GM12878 (cell line): ENCODE data around the gene SPIRE1. TPM values are rescaled to one million over a fixed set of nuclear protein-coding genes. Genes with fewer than 3 reads are reported as not detected.

Source experiments
- ATAC-seq: fragments of 200-7000 bp; cut with Tn5 transposase; 3 replicates; pipeline ENCODE4 v1.9.1; 2020; ENCODE audit warnings: mild to moderate bottlenecking, moderate library complexity
- BruUV-seq: library from RNA; stranded (reverse); fragments of 400-500 nt; replicated peaks from 2 replicates; lab custom pipeline; 2021; lab: Mats Ljungman, UMichigan
- CTCF ChIA-PET: fragments of 300-600 bp; sonication (Branson Sonifier 250); formaldehyde crosslinking; extraction: SDS; loops from one replicate; lab custom pipeline; 2021; ENCODE audit warnings: inconsistent platforms; lab: Yijun Ruan, JAX
- POLR2A ChIA-PET: fragments of 350-600 bp; formaldehyde crosslinking; extraction: SDS; loops from one replicate; lab custom pipeline; 2021; ENCODE audit warnings: inconsistent platforms; lab: Charles Lee
- RAD21 ChIA-PET: fragments of 300-600 bp; sonication (Branson Sonifier 250); formaldehyde crosslinking; loops from one replicate; lab custom pipeline; 2023; ENCODE audit warnings: antibody characterized with exemption; ENCODE audit not compliant: unreplicated experiment; lab: Charles Lee
- SMC1A ChIA-PET: fragments of 300-600 bp; sonication (Branson Sonifier 250); formaldehyde crosslinking; loops from one replicate; lab custom pipeline; 2023; ENCODE audit not compliant: unreplicated experiment, uncharacterized antibody; lab: Charles Lee
- DNase-seq: peaks from one replicate; pipeline ENCODE4 v3.0.0-alpha.2; 2011; ENCODE audit warnings: low read depth, low spot score
- FAIRE-seq: peaks from 3 replicates; lab custom pipeline; 2011; peaks lifted over from hg19 to GRCh38; lab: Jason Lieb, UNC
- H2AFZ ChIP-seq: 2 replicates; pipeline ENCODE4 v1.6.0; 2011; ENCODE audit warnings: low read depth, low read length, control low read depth; ENCODE audit not compliant: control insufficient read depth
- H3K27ac ChIP-seq: 2 replicates; pipeline ENCODE4 v1.5.1; 2011; ENCODE audit warnings: control low read depth; ENCODE audit not compliant: control insufficient read depth, insufficient read depth
- H3K27me3 ChIP-seq, 2 experiments: replicated peaks in 1 of 2; 2 replicates each; pipeline versions ENCODE4 v1.6.0 to v1.6.1; 2011; ENCODE audit warnings: low read length in 1 of 2; ENCODE audit not compliant: control insufficient read depth in 2 of 2, insufficient read depth in 2 of 2
- H3K36me3 ChIP-seq, 2 experiments: 2 replicates each; pipeline ENCODE4 v1.5.1; 2011; ENCODE audit warnings: low read length in 1 of 2; ENCODE audit not compliant: control insufficient read depth in 2 of 2, insufficient read depth in 2 of 2
- H3K4me1 ChIP-seq: 2 replicates; pipeline ENCODE4 v1.6.1; 2011; ENCODE audit warnings: mild to moderate bottlenecking, low read length, moderate library complexity, mixed read lengths; ENCODE audit not compliant: control insufficient read depth, insufficient read depth
- H3K4me2 ChIP-seq: 2 replicates; pipeline ENCODE4 v1.6.0; 2011; ENCODE audit warnings: control low read depth; ENCODE audit not compliant: control insufficient read depth, insufficient read depth
- H3K4me3 ChIP-seq: fragments of 200-600 bp; sonication (generic); 2 replicates; pipeline ENCODE4 v1.5.1; 2016
- H3K79me2 ChIP-seq: 2 replicates; pipeline ENCODE4 v1.6.0; 2011; ENCODE audit warnings: low read length; ENCODE audit not compliant: control insufficient read depth, insufficient read depth
- H3K9ac ChIP-seq: 2 replicates; pipeline ENCODE4 v1.8.0; 2011; ENCODE audit warnings: low read length, control low read depth, mixed read lengths; ENCODE audit not compliant: control insufficient read depth, insufficient read depth
- H3K9me3 ChIP-seq: replicated peaks from 3 replicates; pipeline ENCODE4 v1.5.1; 2011; ENCODE audit warnings: mild to moderate bottlenecking, low read length; ENCODE audit not compliant: control insufficient read depth, insufficient read depth
- H4K20me1 ChIP-seq: 2 replicates; pipeline ENCODE4 v1.6.0; 2011; ENCODE audit not compliant: control insufficient read depth, insufficient read depth
- CUX1 ChIP-seq: IDR thresholded peaks from 2 replicates; pipeline ENCODE4 v1.6.1; 2012; ENCODE audit warnings: improper control_type of control experiment, low read depth, low read length; ENCODE audit not compliant: insufficient replicate concordance
- EED ChIP-seq: sonication (generic); IDR thresholded peaks from 2 replicates; pipeline ENCODE4 v1.6.1; 2016; ENCODE audit warnings: antibody characterized with exemption, low read depth
- NFIC ChIP-seq: IDR thresholded peaks from 2 replicates; pipeline ENCODE4 v1.6.1; 2012; ENCODE audit warnings: low read depth, mild to moderate bottlenecking, inconsistent platforms, low read length, moderate library complexity
- PAX8 ChIP-seq: fragments of 450-650 bp; IDR thresholded peaks from 2 replicates; pipeline ENCODE4 v1.6.1; 2017; ENCODE audit warnings: mild to moderate bottlenecking, moderate library complexity
- SIX5 ChIP-seq: IDR thresholded peaks from 2 replicates; pipeline ENCODE4 v1.6.1; 2011; ENCODE audit warnings: mild to moderate bottlenecking, low read depth, low read length, moderate library complexity; ENCODE audit not compliant: severe bottlenecking
- WGBS: methylation state at CpG from one replicate; pipeline ENCODE4 v1.1.6; 2016; ENCODE audit warnings: low lambda C conversion rate; ENCODE audit not compliant: insufficient replicate concordance, insufficient coverage; ENCODE audit errors: missing lambda C conversion rate; 5-methylcytosine and 5-hydroxymethylcytosine counted together
- in situ Hi-C: fragments of 300-500 bp; cut with MboI; formaldehyde crosslinking; loops from 9 replicates; pipeline ENCODE4 v1.14.3; 2018; ENCODE audit warnings: mixed read lengths
- intact Hi-C: fragments of 100-400 bp; cut with micrococcal nuclease; formaldehyde crosslinking; loops from one replicate; pipeline ENCODE4 v1.14.2; 2022; ENCODE audit not compliant: unreplicated experiment
- polyA plus RNA-seq, 11 experiments: library from polyadenylated mRNA; depleted of rRNA in 4 of 11; unstranded in 6 of 11; stranded (reverse) in 5 of 11; fragments of >200 nt; fragmentation: Nextera tagmentation in 4 of 11; fragmentation: Illumina TruSeq in 1 of 11; extraction: Ambion mirVana in 4 of 11; extraction: Trizol in 1 of 11; gene quantifications; 1 replicate in 1 of 11; 2 replicates in 10 of 11; pipeline versions ENCODE4 v1.2.1 to v1.2.3, GENCODE V29; 2011 to 2016; ENCODE audit warnings: inconsistent platforms in 2 of 11, missing spikeins in 2 of 11, low read depth in 1 of 11
- total RNA-seq, 4 experiments: library from RNA; depleted of rRNA in 3 of 4; stranded (reverse); fragments of >200 nt in 3 of 4; fragmentation: Illumina TruSeq in 1 of 4; extraction: Trizol in 1 of 4; gene quantifications; 2 replicates each; pipeline versions ENCODE4 v1.2.1 to v1.2.3, GENCODE V29; 2013 to 2021

The SPIRE1 gene
- total and polyA plus RNA-seq, 10 of the 15 experiments (the other 5 are each of a cell fraction or from before 2014, with no cell fraction given) = 0.18 to 9.2 (median 4.3) TPM

- SMC1A ChIA-PET = no interaction called here
- intact Hi-C loops = no loop called here
- 78% methylated on average over 9 of the region's 9 CpGs for WGBS
Measured at GRCh38 chr18:12464731-12465130, 193.2 kb downstream of the SPIRE1 start.

More at GRCh38 chr18:12464731-12465130, 193.2 kb downstream of the SPIRE1 start:
- POLR2A ChIA-PET = no interaction called here
- Histone ChIP-seq H4K20me1 (no peaks in the 10 kb centered on the region), H3K9me3 (no peaks in the 10 kb centered on the region), H3K4me2 (no peak overlapping the region), H2AFZ (no peak overlapping the region), H3K27me3 (no peaks in the 10 kb centered on the region), H3K27ac (no peak overlapping the region), H3K36me3 (no peaks in the 10 kb centered on the region), H3K9ac (no peak overlapping the region), H3K4me3 (no peak overlapping the region), H3K4me1 (no peaks in the 10 kb centered on the region), H3K79me2 (no peaks in the 10 kb centered on the region)
- CTCF ChIA-PET = no interaction called here
- TF ChIP-seq NFIC (no peak), PAX8 (no peak), SIX5 (no peak), EED (no peak), CUX1 (no peak)
- ATAC-seq = no peak
- DNase-seq = no peak
- BruUV-seq = no TSS peak
- RAD21 ChIA-PET = no interaction called here
- FAIRE-seq = no peak
- in situ Hi-C loops = no loop called here
